Loucy (cell line): Measurements from ENCODE around the gene CHRNA3.

Source experiments
- EZH2phosphoT487 ChIP-seq: fragments of 200-600 bp; IDR thresholded peaks from 2 replicates; pipeline ENCODE4 v1.6.1; 2018; ENCODE audit warnings: antibody characterized with exemption, mild to moderate bottlenecking, moderate library complexity, borderline replicate concordance
- TF ChIP-seq, protein P1 (sequence below): fragments of 200-600 bp; sonication (generic); conservative IDR thresholded peaks from 2 replicates; pipeline ENCODE4 v1.5.1; 2014; ENCODE audit warnings: mild to moderate bottlenecking, antibody characterized with exemption, low read length

DNA sequence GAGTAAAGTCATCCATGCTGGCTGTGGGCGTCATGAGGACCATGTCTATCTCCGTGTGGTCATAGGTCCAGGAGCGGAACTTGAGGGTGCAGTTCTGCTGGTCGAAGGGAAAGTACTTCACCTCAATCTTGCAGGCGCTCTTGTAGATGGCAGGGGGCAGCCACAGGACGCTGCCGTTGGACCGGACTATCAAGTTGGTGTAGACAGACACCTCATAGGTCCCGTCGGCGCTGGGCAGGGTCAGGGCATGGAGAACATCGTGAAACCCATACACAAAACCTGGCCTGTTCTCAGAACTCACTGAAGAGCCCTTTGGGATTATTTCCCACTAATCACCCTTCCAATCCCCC lies 8.9 kb upstream of the CHRNA3 start:
- TF ChIP-seq EZH2phosphoT487 = no peak
- TF ChIP-seq, protein P1, sequence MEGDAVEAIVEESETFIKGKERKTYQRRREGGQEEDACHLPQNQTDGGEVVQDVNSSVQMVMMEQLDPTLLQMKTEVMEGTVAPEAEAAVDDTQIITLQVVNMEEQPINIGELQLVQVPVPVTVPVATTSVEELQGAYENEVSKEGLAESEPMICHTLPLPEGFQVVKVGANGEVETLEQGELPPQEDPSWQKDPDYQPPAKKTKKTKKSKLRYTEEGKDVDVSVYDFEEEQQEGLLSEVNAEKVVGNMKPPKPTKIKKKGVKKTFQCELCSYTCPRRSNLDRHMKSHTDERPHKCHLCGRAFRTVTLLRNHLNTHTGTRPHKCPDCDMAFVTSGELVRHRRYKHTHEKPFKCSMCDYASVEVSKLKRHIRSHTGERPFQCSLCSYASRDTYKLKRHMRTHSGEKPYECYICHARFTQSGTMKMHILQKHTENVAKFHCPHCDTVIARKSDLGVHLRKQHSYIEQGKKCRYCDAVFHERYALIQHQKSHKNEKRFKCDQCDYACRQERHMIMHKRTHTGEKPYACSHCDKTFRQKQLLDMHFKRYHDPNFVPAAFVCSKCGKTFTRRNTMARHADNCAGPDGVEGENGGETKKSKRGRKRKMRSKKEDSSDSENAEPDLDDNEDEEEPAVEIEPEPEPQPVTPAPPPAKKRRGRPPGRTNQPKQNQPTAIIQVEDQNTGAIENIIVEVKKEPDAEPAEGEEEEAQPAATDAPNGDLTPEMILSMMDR = no peak
